ENCODE measurements around the gene TTC12.

Gene TTC12

GRCh38 chr11:113314389-113315301, at the start of gene TTC12:
TSS of gene TTC12 (plus strand) at chr11:113314583. CDS start at chr11:113316258, 1,675 bp downstream.
- DNase-seq, result peak; percentile 88

GRCh38 chr11:113265362-113265761, 49.0 kb upstream of the TTC12 start:
- DNase-seq, result no peak

GRCh38 chr11:113267493-113267892, 46.9 kb upstream of the TTC12 start:
- DNase-seq, result no peak

GRCh38 chr11:113269096-113269495, 45.3 kb upstream of the TTC12 start:
- no peak for DNase-seq

- no peak for DNase-seq
These were observed 44.7 kb upstream of the TTC12 start for GRCh38 chr11:113269636-113270035.

- no peak for DNase-seq
These were observed 44.3 kb upstream of the TTC12 start for GRCh38 chr11:113270080-113270479.

- DNase-seq, result no peak
These were observed 42.7 kb upstream of the TTC12 start for GRCh38 chr11:113271551-113272245.

- DNase-seq, result no peak
These were observed 42.1 kb upstream of the TTC12 start for GRCh38 chr11:113272281-113272680.

- DNase-seq, result no peak
These were observed 41.3 kb upstream of the TTC12 start for GRCh38 chr11:113272927-113273615.

GRCh38 chr11:113273720-113274119, 40.7 kb upstream of the TTC12 start:
- DNase-seq, result no peak

GRCh38 chr11:113274713-113275582, 39.4 kb upstream of the TTC12 start:
- DNase-seq, result no peak

GRCh38 chr11:113275602-113276001, 38.8 kb upstream of the TTC12 start:
- DNase-seq, result no peak

GRCh38 chr11:113276466-113276865, 37.9 kb upstream of the TTC12 start:
- DNase-seq, result no peak

- DNase-seq, result no peak
These were observed 36.5 kb upstream of the TTC12 start for GRCh38 chr11:113277907-113278306.

GRCh38 chr11:113278481-113278880, 35.9 kb upstream of the TTC12 start:
- no peak for DNase-seq

GRCh38 chr11:113278925-113279324, 35.5 kb upstream of the TTC12 start:
- no peak for DNase-seq

- DNase-seq, result no peak
These were observed 34.8 kb upstream of the TTC12 start for GRCh38 chr11:113279591-113279990.

GRCh38 chr11:113281052-113281725, 33.2 kb upstream of the TTC12 start:
- no peak for DNase-seq

GRCh38 chr11:113282898-113283437, 31.4 kb upstream of the TTC12 start:
- DNase-seq, result no peak

- no peak for DNase-seq
These were observed 30.5 kb upstream of the TTC12 start for GRCh38 chr11:113283881-113284280.

- no peak for DNase-seq
These were observed 28.4 kb upstream of the TTC12 start for GRCh38 chr11:113286009-113286408.
